ENCODE measurements around the gene SMIM41. TPM values are rescaled to one million over a fixed set of nuclear protein-coding genes. Genes with fewer than 3 reads are reported as not detected.
A peak's percentile ranks its signal among the peaks of the same experiment; 100 is the strongest.

SMIM41 gene
- total RNA-seq, 1 donor from 2014 or later: 4.3 TPM

- H3K27me3 ChIP-seq (ENCODE audit: low read depth): no peaks in the 10 kb centered on the region
- intact Hi-C loops (cut with DNase I): no loop called here
- H3K9me3 ChIP-seq: no peaks in the 10 kb centered on the region
- no peaks in the 10 kb centered on the region for H3K36me3 ChIP-seq
- no peak for ATAC-seq
- peaks cover 68% of the 10 kb centered on the region for H3K4me1 ChIP-seq
- H3K27ac ChIP-seq: no peak overlapping the region
- no peak for DNase-seq
- no peak overlapping the region for H3K4me3 ChIP-seq
- no peak for TF ChIP-seq CTCF (IDR thresholded peaks at IDR 0.05)
Observed at GRCh38 chr12:52041695-52042123, 37.8 kb upstream of the SMIM41 start.

- H3K27me3 ChIP-seq (ENCODE audit: low read depth): no peaks in the 10 kb centered on the region
- intact Hi-C loops (cut with DNase I): no loop called here
- DNase-seq (no peak), ATAC-seq (no peak)
- H3K9me3 ChIP-seq: no peaks in the 10 kb centered on the region
- no peak overlapping the region for H3K4me3 ChIP-seq
- no peaks in the 10 kb centered on the region for H3K36me3 ChIP-seq
- TF ChIP-seq CTCF (IDR thresholded peaks at IDR 0.05): no peak
- H3K4me1 ChIP-seq: peaks cover 72% of the 10 kb centered on the region
- peak overlapping the region; percentile 79 for H3K27ac ChIP-seq
Observed at GRCh38 chr12:52042706-52043385, 36.7 kb upstream of the SMIM41 start.

- TF ChIP-seq CTCF (IDR thresholded peaks at IDR 0.05): no peak
- Histone ChIP-seq H3K27ac (peak overlapping the region; percentile 79), H3K36me3 (no peaks in the 10 kb centered on the region), H3K4me3 (no peak overlapping the region), H3K4me1 (peaks cover 66% of the 10 kb centered on the region), H3K27me3 (ENCODE audit: low read depth) (no peaks in the 10 kb centered on the region), H3K9me3 (no peaks in the 10 kb centered on the region)
- peak; percentile 1 for ATAC-seq
- intact Hi-C loops (cut with DNase I): no loop called here
- DNase-seq: no peak
Observed at GRCh38 chr12:52043386-52044212, 35.9 kb upstream of the SMIM41 start.

- DNase-seq (peak; percentile 73), ATAC-seq (peak; percentile 55 to 57)
- Histone ChIP-seq H3K4me1 (peaks cover 66% of the 10 kb centered on the region), H3K27ac (peak overlapping the region; percentile 79), H3K4me3 (no peak overlapping the region), H3K9me3 (no peaks in the 10 kb centered on the region), H3K36me3 (no peaks in the 10 kb centered on the region), H3K27me3 (ENCODE audit: low read depth) (no peaks in the 10 kb centered on the region)
- TF ChIP-seq CTCF (IDR thresholded peaks at IDR 0.05): no peak
- intact Hi-C loops (cut with DNase I): no loop called here
Observed at GRCh38 chr12:52044292-52044983, 35.1 kb upstream of the SMIM41 start.

- no peaks in the 10 kb centered on the region for H3K27me3 ChIP-seq (ENCODE audit: low read depth)
- no peak for TF ChIP-seq CTCF (IDR thresholded peaks at IDR 0.05)
- peak; percentile 37 to 58 for ATAC-seq
- no peaks in the 10 kb centered on the region for H3K36me3 ChIP-seq
- peak; percentile 84 for DNase-seq
- intact Hi-C loops (cut with DNase I): no loop called here
- peak overlapping the region; percentile 79 for H3K27ac ChIP-seq
- H3K9me3 ChIP-seq: no peaks in the 10 kb centered on the region
- no peak overlapping the region for H3K4me3 ChIP-seq
- H3K4me1 ChIP-seq: peaks cover 78% of the 10 kb centered on the region
Observed at GRCh38 chr12:52045794-52046199, 33.7 kb upstream of the SMIM41 start.

Data from lower lobe of right lung (tissue), 2 donors.